Activated CD4-positive, CD25-positive, alpha-beta regulatory T cell treated with anti-CD3 and anti-CD28 coated beads, Interleukin-2, amount 50 U/mL, for 24 hours (primary cell): ENCODE data around the gene PHF20.
A peak's percentile ranks its signal among the peaks of the same experiment; 100 is the strongest.
"Not testable (repeated sequence)": the region's sequence is repeated elsewhere in the genome, so short reads cannot be mapped to it uniquely, and the experiment has no call there.

ENCODE experiments used
- ATAC-seq, 2 donors: fragments of 150-1000 bp; cut with Tn5 transposase; one replicate each; pipeline ENCODE4 v1.10.0; 2021; ENCODE audit warnings: mild to moderate bottlenecking in 1 of 2, moderate library complexity in 1 of 2

PHF20 gene

GRCh38 chr20:35984382-35984781 lies 212.6 kb downstream of the PHF20 start:
- ATAC-seq: no peak

DNA sequence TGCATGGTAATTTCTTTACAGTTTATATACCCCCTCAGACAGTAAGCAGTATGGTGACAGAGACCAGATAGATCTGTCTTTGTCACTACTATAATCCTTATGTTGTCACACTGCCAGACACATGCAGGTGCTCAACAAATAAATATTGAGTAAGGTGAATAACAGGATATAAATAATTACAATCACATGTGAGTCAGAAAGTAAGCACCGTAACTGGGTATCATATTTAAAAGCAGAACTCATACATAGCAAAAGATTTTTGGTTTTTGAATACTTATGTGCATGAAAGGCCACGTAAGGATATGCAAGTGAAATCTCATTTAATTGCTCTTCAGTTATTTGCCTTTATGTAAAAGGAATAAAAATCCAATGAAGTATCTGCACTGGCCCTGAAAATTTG lies 214.0 kb downstream of the PHF20 start:
- no peak for ATAC-seq

- ATAC-seq: no peak
These were observed 217.2 kb downstream of the PHF20 start for GRCh38 chr20:35988910-35989463.

DNA sequence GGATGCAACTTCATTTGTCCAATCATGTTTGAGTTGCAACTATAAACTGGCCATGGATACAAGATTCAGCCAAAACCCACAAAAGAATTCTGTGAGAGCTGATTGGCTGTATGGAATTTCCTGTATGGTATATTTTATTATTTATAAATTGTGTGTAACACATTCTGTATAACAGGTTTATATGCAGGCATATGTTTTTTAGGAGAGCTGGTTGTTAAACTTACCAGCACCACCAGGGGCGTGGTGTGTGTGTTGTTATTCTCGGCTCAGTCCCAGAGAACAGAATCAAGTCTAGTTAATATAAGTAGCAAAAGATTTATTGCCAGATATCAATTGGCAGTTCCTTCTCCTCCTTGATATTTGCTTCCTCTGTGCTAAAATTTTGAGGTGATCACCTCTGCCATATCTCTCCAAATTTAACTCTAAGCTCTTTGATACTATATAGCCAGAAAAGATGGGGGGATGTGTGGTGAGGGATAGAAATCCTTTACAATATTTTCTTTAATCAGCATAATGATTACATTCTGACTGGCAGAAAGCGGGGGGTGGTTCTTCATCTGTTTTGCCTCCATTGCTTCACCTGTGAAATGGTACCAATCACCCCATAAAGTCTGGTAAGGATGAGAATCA lies 219.4 kb downstream of the PHF20 start:
- ATAC-seq: no peak

GRCh38 chr20:35992713-35993335 lies 221.0 kb downstream of the PHF20 start:
- peak; percentile 78 to 80 for ATAC-seq

DNA sequence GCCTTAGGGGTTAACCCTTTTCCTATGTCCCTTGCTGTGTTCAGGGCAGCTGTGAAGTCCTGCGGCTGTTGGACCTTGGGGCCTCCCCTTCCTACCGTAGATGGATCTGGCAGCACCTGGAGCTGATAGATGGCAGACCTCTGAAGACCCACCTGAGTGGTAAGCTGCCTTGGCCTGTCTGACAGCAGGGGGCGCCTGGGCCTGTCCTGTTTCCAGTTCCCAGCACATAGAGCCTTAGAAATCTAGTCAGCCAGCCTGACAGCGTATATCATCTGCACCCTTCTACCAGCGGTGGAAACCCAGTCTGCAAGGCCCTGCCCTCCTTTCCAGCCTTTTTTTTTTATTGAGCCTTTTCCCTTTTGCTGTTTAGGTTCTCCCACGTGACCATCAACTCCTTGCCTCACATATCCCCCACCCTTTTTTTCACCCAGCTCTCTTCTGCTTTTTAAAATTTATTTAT lies 223.2 kb downstream of the PHF20 start:
- peak; percentile 88 to 89 for ATAC-seq

DNA sequence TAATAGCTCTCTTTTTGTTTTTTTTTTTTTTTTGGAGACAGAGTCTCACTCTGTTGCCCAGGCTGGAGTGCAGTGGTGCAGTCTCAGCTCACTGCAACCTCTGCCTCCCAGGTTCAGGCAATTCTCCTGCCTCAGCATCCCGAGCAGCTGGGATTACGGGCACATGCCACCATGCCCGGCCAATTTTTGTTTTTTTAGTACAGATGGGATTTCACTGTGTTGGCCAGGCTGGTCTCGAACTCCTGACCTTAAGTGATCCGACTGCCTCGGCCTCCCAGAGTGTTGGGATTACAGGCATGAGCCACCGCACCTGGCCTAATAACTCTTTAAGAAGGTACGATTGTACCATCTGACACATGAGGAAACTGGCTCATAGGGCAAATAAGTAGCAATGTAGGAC lies 224.7 kb downstream of the PHF20 start:
- ATAC-seq: not testable (repeated sequence)
